Testis (tissue), 2 donors: ENCODE data around the gene SUPT3H.

Experiments
- POLR2A ChIP-seq: fragments of 450-650 bp; IDR thresholded peaks from one replicate; pipeline ENCODE4 v1.6.1; 2017; ENCODE audit warnings: antibody characterized with exemption, mild to moderate bottlenecking, moderate library complexity
- TF ChIP-seq, protein P1 (sequence below), 3 experiments: fragments of 450-650 bp in 2 of 3; fragments of 200-600 bp in 1 of 3; sonication (generic) in 1 of 3; IDR thresholded peaks; one replicate each; pipeline ENCODE4 v1.5.1; 2016 to 2019; ENCODE audit warnings: antibody characterized with exemption in 3 of 3, mild to moderate bottlenecking in 2 of 3, moderate library complexity in 1 of 3

DNA sequence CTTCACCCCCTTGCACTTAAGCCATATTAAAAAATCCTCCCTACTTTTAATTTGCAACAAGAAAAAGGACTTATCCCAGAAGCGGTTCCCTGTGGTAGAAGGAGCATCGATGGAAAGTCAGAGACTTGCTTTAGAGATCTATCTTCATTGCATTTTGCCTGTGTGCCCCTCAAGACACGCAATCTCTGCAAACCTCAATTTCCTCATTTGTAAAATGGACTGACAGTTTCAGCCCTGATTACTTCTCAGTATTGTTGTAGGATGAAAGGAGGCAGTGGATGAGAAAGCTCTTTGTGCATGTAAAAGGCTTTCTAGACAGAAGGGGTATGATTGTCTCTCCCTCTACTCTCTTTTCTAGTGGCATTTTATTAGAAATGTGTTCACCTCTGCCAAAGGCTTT is 580.0 kb downstream of the SUPT3H start:
- TF ChIP-seq, protein P1, sequence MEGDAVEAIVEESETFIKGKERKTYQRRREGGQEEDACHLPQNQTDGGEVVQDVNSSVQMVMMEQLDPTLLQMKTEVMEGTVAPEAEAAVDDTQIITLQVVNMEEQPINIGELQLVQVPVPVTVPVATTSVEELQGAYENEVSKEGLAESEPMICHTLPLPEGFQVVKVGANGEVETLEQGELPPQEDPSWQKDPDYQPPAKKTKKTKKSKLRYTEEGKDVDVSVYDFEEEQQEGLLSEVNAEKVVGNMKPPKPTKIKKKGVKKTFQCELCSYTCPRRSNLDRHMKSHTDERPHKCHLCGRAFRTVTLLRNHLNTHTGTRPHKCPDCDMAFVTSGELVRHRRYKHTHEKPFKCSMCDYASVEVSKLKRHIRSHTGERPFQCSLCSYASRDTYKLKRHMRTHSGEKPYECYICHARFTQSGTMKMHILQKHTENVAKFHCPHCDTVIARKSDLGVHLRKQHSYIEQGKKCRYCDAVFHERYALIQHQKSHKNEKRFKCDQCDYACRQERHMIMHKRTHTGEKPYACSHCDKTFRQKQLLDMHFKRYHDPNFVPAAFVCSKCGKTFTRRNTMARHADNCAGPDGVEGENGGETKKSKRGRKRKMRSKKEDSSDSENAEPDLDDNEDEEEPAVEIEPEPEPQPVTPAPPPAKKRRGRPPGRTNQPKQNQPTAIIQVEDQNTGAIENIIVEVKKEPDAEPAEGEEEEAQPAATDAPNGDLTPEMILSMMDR (IDR thresholded peaks at IDR 0.05), result no peak
- no peak for TF ChIP-seq POLR2A
